ENCODE data around the gene PTGDS. TPM values are rescaled to one million over a fixed set of nuclear protein-coding genes. Genes with fewer than 3 reads are reported as not detected.

PTGDS gene
- 3.6 and 4.8 TPM in 2 replicates for total RNA-seq (2021)
- long read RNA-seq, partial matches to known transcripts = 0 of 1 reads
- long read RNA-seq, other reads (novel, unspliced or antisense) = 0 of 1 reads

DNA sequence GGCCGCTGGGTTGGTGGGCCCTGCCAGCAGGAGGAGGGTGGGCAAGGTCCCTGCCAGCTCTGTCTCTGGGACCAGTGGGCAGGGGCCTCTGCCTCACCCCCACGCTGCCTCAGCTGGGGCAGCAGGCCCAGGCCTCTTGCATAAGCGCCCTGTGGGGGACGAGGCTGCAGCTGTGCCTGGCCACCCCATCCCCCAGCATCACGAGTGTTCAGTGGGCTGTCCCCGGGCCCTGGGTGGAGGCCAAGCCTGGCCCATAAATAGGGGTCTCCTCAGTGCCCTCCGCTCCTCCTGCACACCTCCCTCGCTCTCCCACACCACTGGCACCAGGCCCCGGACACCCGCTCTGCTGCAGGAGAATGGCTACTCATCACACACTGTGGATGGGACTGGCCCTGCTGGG lies at the start of gene PTGDS:
PTGDS (plus strand) TSS at position 282 of the 400 bp plus-strand sequence; CDS start at position 357, 75 bp downstream.
- Histone ChIP-seq H3K79me1 (ENCODE audit: insufficient read depth, low read depth, low read length, poor library complexity, severe bottlenecking) (no peaks in the 10 kb centered on the region), H4K91ac (ENCODE audit: insufficient read length, low read depth, low read length) (no peak within 1 kb of the TSS), H2AK5ac (ENCODE audit: insufficient read length, low read length) (no peak within 1 kb of the TSS), H3K4me2 (ENCODE audit: insufficient read depth, insufficient read length, low read length) (peak within 1 kb of the TSS; percentile 59), H3K56ac (ENCODE audit: insufficient read length, low read depth, low read length) (no peak within 1 kb of the TSS), H3K23ac (ENCODE audit: insufficient read length, low read depth, low read length) (no peak within 1 kb of the TSS), H3K4ac (ENCODE audit: low read depth, low read length) (no peak within 1 kb of the TSS), H2BK20ac (ENCODE audit: low read depth, low read length, poor library complexity, severe bottlenecking) (no peak within 1 kb of the TSS), H2BK15ac (ENCODE audit: low read depth, low read length) (no peak within 1 kb of the TSS), H2AFZ (ENCODE audit: low read length) (no peak within 1 kb of the TSS), H4K20me1 (ENCODE audit: control insufficient read depth, insufficient read depth, insufficient read length) (no peaks in the 10 kb centered on the region), H3K27me3 (ENCODE audit: insufficient read depth, low read length) (no peaks in the 10 kb centered on the region), H3K9me3 (ENCODE audit: control insufficient read depth, low read depth, low read length) (no peaks in the 10 kb centered on the region), H3K18ac (ENCODE audit: insufficient read length, low read depth, low read length) (peak within 1 kb of the TSS; percentile 65), H3T11ph (ENCODE audit: low read length) (no peak within 1 kb of the TSS), H3K14ac (ENCODE audit: insufficient read depth, low read length) (peak within 1 kb of the TSS; percentile 41; the same call in 1 of the 2 replicates), H3K79me2 (ENCODE audit: insufficient read depth, low read length) (no peaks in the 10 kb centered on the region), H4K8ac (replicated peaks; ENCODE audit: insufficient read length, low read depth, low read length) (no peak within 1 kb of the TSS), H3K27ac (ENCODE audit: insufficient read length, low read depth, low read length) (no peak within 1 kb of the TSS), H3K9ac (ENCODE audit: extremely low read depth, insufficient read length, low read length) (no peak within 1 kb of the TSS), H2BK12ac (ENCODE audit: insufficient read length, low read depth, low read length) (no peak within 1 kb of the TSS), H2BK120ac (ENCODE audit: low read depth, low read length, poor library complexity, severe bottlenecking) (no peak within 1 kb of the TSS), H3K4me1 (ENCODE audit: insufficient read depth, low read length) (no peaks in the 10 kb centered on the region; the same call in 1 of the 2 replicates), H4K5ac (ENCODE audit: insufficient read length, low read depth, low read length) (no peak within 1 kb of the TSS), H3K23me2 (ENCODE audit: insufficient read length, low read depth, low read length, poor library complexity, severe bottlenecking) (peaks cover 9% of the 10 kb centered on the region), H2BK5ac (ENCODE audit: insufficient read length, low read length) (no peak within 1 kb of the TSS)
- Mint-ChIP-seq H3K4me1 (peaks cover 2 to 16% of the 10 kb centered on the region in 2 experiments), H3K9me3 (no peaks in the 10 kb centered on the region), H3K4me3 (peak within 1 kb of the TSS; percentile 54 to 78), H3K36me3 (ENCODE audit: insufficient read depth in 1 of 3, low read depth in 3 of 3) (peaks cover 0 to 3% (median 0%) of the 10 kb centered on the region in 3 experiments; a peak in 1 of 7 replicates), H3K27me3 (ENCODE audit: low read depth) (peaks cover 7% of the 10 kb centered on the region), H3K27ac (no peak within 1 kb of the TSS)
- no peak for TF ChIP-seq CTCF (conservative IDR thresholded peaks at IDR 0.05)
- no CpG with 5 or more reads among the region's 10 CpGs for WGBS (ENCODE audit: extremely low coverage, insufficient read length, low lambda C conversion rate)
- DNase-seq = no peak
